Panc1 (cell line): Measurements from ENCODE around the gene ATXN7L1.

Source experiments
- POLR2AphosphoS5 ChIP-seq: IDR thresholded peaks from 2 replicates; pipeline ENCODE4 v1.6.1; 2012; ENCODE audit warnings: mild to moderate bottlenecking, low read depth, low read length, moderate library complexity
- SIN3A ChIP-seq: IDR thresholded peaks from 2 replicates; pipeline ENCODE4 v1.6.1; 2012; ENCODE audit warnings: low read depth, mild to moderate bottlenecking, low read length, moderate library complexity, borderline replicate concordance; ENCODE audit not compliant: insufficient read depth
- TCF7L2 ChIP-seq: IDR thresholded peaks from 2 replicates; pipeline ENCODE4 v1.6.1; 2011; ENCODE audit warnings: mild to moderate bottlenecking, low read depth, low read length, inconsistent platforms
- TF ChIP-seq, protein P1 (sequence below): fragments of 450-650 bp; IDR thresholded peaks from 2 replicates; pipeline ENCODE4 v1.5.1; 2017; ENCODE audit warnings: mild to moderate bottlenecking
- TF ChIP-seq, protein P2 (sequence below), 2 experiments: IDR thresholded peaks; 2 replicates each; pipeline ENCODE4 v1.6.1; 2011 to 2012; ENCODE audit warnings: low read depth in 2 of 2, control low read depth in 1 of 2, low read length in 1 of 2, mild to moderate bottlenecking in 1 of 2, moderate library complexity in 1 of 2; ENCODE audit not compliant: insufficient read depth in 1 of 2

DNA sequence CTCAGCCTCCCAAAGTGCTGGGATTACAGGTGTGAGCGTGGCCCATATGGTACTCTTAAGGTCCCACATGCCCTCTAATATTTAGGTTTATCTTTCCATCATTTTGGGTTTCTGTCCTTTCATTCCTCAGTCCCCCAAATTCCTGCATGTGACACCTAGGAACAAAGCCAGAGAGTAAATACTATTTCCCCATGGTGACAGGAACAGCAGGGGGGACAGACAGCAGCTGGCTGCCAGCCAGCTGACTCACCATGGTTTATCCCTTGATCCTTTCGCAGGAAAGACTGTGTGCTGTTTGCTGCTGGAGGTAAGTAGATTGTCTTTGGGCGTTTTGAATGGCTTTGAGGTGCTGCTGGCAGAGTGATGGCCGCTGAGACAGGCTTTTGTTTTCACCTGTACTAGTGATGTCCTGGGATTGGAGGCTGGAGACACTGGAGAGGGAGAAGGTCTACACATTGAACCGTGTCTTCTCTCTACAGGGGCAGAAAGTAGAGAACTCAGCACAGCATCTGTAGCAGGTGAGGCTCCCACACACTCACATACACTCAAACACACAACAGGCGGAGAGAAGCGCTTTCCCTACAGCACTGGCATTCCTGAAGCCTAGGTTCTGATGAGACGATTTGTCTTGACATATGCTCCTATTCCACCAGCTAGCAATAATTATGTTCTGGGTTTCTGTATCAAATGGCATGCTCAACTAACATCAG is 211.4 kb downstream of the ATXN7L1 start:
- TF ChIP-seq, protein P1, sequence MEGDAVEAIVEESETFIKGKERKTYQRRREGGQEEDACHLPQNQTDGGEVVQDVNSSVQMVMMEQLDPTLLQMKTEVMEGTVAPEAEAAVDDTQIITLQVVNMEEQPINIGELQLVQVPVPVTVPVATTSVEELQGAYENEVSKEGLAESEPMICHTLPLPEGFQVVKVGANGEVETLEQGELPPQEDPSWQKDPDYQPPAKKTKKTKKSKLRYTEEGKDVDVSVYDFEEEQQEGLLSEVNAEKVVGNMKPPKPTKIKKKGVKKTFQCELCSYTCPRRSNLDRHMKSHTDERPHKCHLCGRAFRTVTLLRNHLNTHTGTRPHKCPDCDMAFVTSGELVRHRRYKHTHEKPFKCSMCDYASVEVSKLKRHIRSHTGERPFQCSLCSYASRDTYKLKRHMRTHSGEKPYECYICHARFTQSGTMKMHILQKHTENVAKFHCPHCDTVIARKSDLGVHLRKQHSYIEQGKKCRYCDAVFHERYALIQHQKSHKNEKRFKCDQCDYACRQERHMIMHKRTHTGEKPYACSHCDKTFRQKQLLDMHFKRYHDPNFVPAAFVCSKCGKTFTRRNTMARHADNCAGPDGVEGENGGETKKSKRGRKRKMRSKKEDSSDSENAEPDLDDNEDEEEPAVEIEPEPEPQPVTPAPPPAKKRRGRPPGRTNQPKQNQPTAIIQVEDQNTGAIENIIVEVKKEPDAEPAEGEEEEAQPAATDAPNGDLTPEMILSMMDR, result no peak
- TF ChIP-seq POLR2AphosphoS5 (no peak), TCF7L2 (no peak), SIN3A (no peak)
- TF ChIP-seq, protein P2, sequence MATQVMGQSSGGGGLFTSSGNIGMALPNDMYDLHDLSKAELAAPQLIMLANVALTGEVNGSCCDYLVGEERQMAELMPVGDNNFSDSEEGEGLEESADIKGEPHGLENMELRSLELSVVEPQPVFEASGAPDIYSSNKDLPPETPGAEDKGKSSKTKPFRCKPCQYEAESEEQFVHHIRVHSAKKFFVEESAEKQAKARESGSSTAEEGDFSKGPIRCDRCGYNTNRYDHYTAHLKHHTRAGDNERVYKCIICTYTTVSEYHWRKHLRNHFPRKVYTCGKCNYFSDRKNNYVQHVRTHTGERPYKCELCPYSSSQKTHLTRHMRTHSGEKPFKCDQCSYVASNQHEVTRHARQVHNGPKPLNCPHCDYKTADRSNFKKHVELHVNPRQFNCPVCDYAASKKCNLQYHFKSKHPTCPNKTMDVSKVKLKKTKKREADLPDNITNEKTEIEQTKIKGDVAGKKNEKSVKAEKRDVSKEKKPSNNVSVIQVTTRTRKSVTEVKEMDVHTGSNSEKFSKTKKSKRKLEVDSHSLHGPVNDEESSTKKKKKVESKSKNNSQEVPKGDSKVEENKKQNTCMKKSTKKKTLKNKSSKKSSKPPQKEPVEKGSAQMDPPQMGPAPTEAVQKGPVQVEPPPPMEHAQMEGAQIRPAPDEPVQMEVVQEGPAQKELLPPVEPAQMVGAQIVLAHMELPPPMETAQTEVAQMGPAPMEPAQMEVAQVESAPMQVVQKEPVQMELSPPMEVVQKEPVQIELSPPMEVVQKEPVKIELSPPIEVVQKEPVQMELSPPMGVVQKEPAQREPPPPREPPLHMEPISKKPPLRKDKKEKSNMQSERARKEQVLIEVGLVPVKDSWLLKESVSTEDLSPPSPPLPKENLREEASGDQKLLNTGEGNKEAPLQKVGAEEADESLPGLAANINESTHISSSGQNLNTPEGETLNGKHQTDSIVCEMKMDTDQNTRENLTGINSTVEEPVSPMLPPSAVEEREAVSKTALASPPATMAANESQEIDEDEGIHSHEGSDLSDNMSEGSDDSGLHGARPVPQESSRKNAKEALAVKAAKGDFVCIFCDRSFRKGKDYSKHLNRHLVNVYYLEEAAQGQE (IDR thresholded peaks at IDR 0.05; ENCODE audit: insufficient read depth in 1 of 2, low read depth in 2 of 2, low read length in 1 of 2), result no peak
